GM18951 (cell line): Measurements from ENCODE around the gene INO80B.

Experiments
- POLR2A ChIP-seq: IDR thresholded peaks from 4 replicates; pipeline ENCODE4 v1.6.1; 2011; ENCODE audit warnings: mild to moderate bottlenecking; ENCODE audit not compliant: insufficient read length, insufficient read depth; ENCODE audit errors: extremely low read depth
- in situ Hi-C: fragments of 300-500 bp; cut with MboI; formaldehyde crosslinking; loops from one replicate; pipeline ENCODE4 v1.12.0; 2022; ENCODE audit warnings: low sequenced_read_pairs, mixed read lengths, inconsistent platforms; ENCODE audit not compliant: unreplicated experiment

The INO80B gene

GRCh38 chr2:74454654-74455511 lies at the start of gene INO80B:
Gene INO80B (plus strand): TSS chr2:74455087. CDS start chr2:74455117, 30 bp downstream.
- in situ Hi-C loops, result no loop called here
- TF ChIP-seq POLR2A, result peak; percentile 36

- in situ Hi-C loops, result no loop called here
- no peak for TF ChIP-seq POLR2A
Measured at GRCh38 chr2:74406035-74406434, 48.9 kb upstream of the INO80B start.

- in situ Hi-C loops, result no loop called here
- TF ChIP-seq POLR2A, result no peak
Measured at GRCh38 chr2:74407682-74408081, 47.2 kb upstream of the INO80B start.

- no peak for TF ChIP-seq POLR2A
- in situ Hi-C loops, result no loop called here
Measured at GRCh38 chr2:74413001-74413698, 41.7 kb upstream of the INO80B start.

- no peak for TF ChIP-seq POLR2A
- in situ Hi-C loops, result no loop called here
Measured at GRCh38 chr2:74414441-74414840, 40.4 kb upstream of the INO80B start.

GRCh38 chr2:74414881-74415761 lies 39.8 kb upstream of the INO80B start:
- no peak for TF ChIP-seq POLR2A
- in situ Hi-C loops, result no loop called here

- no peak for TF ChIP-seq POLR2A
- in situ Hi-C loops, result no loop called here
Measured at GRCh38 chr2:74415762-74416395, 39.0 kb upstream of the INO80B start.

- TF ChIP-seq POLR2A, result no peak
Measured at GRCh38 chr2:74416778-74417177, 38.1 kb upstream of the INO80B start.

GRCh38 chr2:74417197-74417596 lies 37.7 kb upstream of the INO80B start:
- in situ Hi-C loops, result no loop called here
- no peak for TF ChIP-seq POLR2A

More at GRCh38 chr2:74416778-74417177, 38.1 kb upstream of the INO80B start:
- in situ Hi-C loops, result no loop called here

- TF ChIP-seq POLR2A, result no peak
- in situ Hi-C loops, result no loop called here
Measured at GRCh38 chr2:74417763-74418162, 37.1 kb upstream of the INO80B start.

- in situ Hi-C loops, result no loop called here
- TF ChIP-seq POLR2A, result no peak
Measured at GRCh38 chr2:74418312-74418711, 36.6 kb upstream of the INO80B start.

- in situ Hi-C loops, result no loop called here
- no peak for TF ChIP-seq POLR2A
Measured at GRCh38 chr2:74419345-74419744, 35.5 kb upstream of the INO80B start.
